ENCODE data around the gene NRF1.
"Not testable (repeated sequence)": the region's sequence is repeated elsewhere in the genome, so short reads cannot be mapped to it uniquely, and the experiment has no call there.

Gene NRF1

GRCh38 chr7:129782818-129783583 lies 171.5 kb downstream of the NRF1 start:
- DNase-seq = peak; percentile 20
- no peak for ATAC-seq

GRCh38 chr7:129783584-129783919 lies 172.0 kb downstream of the NRF1 start:
- DNase-seq (no peak), ATAC-seq (no peak)

- DNase-seq = no peak
Measured at GRCh38 chr7:129784437-129784782, 172.9 kb downstream of the NRF1 start.

GRCh38 chr7:129784783-129785684 lies 173.5 kb downstream of the NRF1 start:
- no peak for ATAC-seq
- peak; percentile 38 for DNase-seq

More at GRCh38 chr7:129784437-129784782, 172.9 kb downstream of the NRF1 start:
- ATAC-seq = no peak

GRCh38 chr7:129785685-129786514 lies 174.4 kb downstream of the NRF1 start:
- peak; percentile 14 for DNase-seq
- no peak for ATAC-seq

- ATAC-seq = no peak
- no peak for DNase-seq
Measured at GRCh38 chr7:129786825-129787563, 175.5 kb downstream of the NRF1 start.

GRCh38 chr7:129789000-129789399 lies 177.5 kb downstream of the NRF1 start:
- ATAC-seq (no peak), DNase-seq (no peak)

- ATAC-seq (no peak), DNase-seq (no peak)
Measured at GRCh38 chr7:129789652-129790051, 178.1 kb downstream of the NRF1 start.

GRCh38 chr7:129790136-129790535 lies 178.6 kb downstream of the NRF1 start:
- ATAC-seq = no peak

GRCh38 chr7:129792721-129793120 lies 181.2 kb downstream of the NRF1 start:
- no peak for DNase-seq
- ATAC-seq = no peak

More at GRCh38 chr7:129790136-129790535, 178.6 kb downstream of the NRF1 start:
- DNase-seq = no peak

GRCh38 chr7:129793506-129794310 lies 182.2 kb downstream of the NRF1 start:
- no peak for ATAC-seq

GRCh38 chr7:129794461-129794860 lies 182.9 kb downstream of the NRF1 start:
- ATAC-seq, DNase-seq: not testable (repeated sequence)

More at GRCh38 chr7:129793506-129794310, 182.2 kb downstream of the NRF1 start:
- DNase-seq = no peak

GRCh38 chr7:129796186-129796775 lies 184.8 kb downstream of the NRF1 start:
- no peak for DNase-seq

GRCh38 chr7:129797214-129797789 lies 185.8 kb downstream of the NRF1 start:
- DNase-seq (no peak), ATAC-seq (no peak)

More at GRCh38 chr7:129796186-129796775, 184.8 kb downstream of the NRF1 start:
- ATAC-seq = no peak

- ATAC-seq (no peak), DNase-seq (no peak)
Measured at GRCh38 chr7:129798616-129799349, 187.3 kb downstream of the NRF1 start.

- ATAC-seq (no peak), DNase-seq (no peak)
Measured at GRCh38 chr7:129799350-129799955, 187.9 kb downstream of the NRF1 start.

- ATAC-seq (no peak), DNase-seq (no peak)
Measured at GRCh38 chr7:129800901-129801300, 189.4 kb downstream of the NRF1 start.

GRCh38 chr7:129801882-129802281 lies 190.4 kb downstream of the NRF1 start:
- DNase-seq (no peak), ATAC-seq (no peak)
